Stromal cell of bone marrow (primary cell): ENCODE data around the gene HINT2.

ENCODE experiments used
- DNase-seq: peaks from one replicate; pipeline ENCODE4 v3.0.0-alpha.2; 2012; ENCODE audit warnings: low read depth

Gene HINT2

GRCh38 chr9:35840881-35841644, 26.2 kb upstream of the HINT2 start:
- no peak for DNase-seq

- no peak for DNase-seq
Observed at GRCh38 chr9:35839926-35840325, 25.1 kb upstream of the HINT2 start.

GRCh38 chr9:35836595-35836994, 21.8 kb upstream of the HINT2 start:
- no peak for DNase-seq

DNA sequence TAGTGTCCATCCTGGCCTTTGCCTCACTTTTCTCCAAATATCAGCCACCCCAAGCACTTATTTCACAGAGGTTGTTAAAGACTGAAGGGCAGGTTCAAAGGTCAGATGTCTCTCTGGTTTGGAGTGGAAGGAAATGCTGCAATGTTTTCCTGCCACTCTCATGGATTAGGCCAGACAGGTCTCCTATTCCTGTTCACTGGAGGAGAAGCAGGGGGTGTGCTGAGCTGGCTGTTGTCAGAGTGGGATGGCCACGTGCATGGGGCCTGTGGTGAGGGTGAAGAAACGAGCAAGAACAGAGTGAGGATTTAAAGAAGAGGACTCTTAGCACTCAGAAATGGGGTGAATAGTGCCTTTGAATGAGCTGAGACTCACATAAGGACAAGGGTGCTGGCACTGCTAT, 20.9 kb upstream of the HINT2 start:
- no peak for DNase-seq

DNA sequence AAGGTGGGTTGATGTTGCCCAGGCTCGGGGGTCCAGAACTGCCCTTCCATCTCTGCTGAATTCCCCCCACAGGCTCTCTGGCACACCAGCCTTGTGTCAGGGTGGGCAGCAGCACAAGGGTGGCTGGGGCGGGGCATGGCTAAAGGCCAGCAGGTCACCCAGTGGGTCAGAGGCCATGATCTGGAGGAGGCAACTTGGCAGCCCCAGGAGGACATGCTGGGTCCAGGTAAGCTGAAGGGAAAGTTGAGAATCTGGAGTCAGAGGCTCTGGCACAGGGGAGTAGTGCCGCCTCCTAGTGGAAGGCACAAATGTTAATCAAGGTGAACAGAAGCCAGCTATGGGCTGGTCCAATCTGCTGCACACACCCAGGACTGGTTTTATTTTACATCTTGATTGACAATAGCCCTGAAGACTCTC, 20.4 kb upstream of the HINT2 start:
- DNase-seq, result no peak

DNA sequence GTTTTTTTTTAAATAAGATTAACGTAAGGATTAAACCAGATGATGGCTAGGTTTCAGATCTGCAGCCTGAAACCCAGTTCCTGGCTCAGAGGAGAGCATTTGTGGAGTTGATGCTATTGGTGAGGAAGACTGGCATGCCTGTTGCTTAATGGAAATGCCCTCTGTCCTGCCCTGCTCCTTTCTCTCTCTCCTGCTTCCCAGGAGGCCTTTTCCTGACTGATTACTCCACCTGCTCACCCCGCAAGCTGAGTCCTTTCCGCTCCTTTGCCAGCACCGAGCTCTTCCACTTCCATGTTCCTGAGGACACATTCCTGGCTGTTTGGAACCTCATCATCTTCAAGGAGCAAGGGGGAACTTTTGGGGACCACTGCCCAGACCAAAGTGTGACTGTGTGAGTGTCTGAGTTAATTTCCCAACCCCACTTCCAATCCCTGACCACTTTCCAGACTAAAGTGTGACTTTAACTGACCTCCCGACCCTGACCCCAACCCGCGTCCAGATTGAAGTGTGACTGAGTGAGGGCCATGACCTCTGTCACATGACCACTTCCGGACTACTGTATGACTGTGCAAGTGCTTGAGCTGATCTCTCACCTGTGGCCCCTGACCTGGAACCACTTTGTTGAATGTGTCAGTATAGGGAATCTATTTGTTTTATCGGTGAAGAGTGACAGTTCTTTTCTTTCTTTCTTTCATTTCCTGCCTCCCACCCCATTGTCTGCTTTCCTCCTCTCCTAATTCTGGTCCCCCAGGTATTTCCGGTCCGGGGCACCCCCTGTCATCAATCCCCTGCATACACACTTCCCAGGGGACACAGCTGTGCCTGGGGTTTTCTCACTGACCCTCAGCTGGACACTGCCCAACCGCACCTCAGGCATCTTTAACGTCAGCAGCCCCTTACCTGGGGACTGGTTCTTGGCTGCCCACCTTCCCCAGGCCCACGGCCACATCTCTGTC, 19.7 kb upstream of the HINT2 start:
- no peak for DNase-seq

DNA sequence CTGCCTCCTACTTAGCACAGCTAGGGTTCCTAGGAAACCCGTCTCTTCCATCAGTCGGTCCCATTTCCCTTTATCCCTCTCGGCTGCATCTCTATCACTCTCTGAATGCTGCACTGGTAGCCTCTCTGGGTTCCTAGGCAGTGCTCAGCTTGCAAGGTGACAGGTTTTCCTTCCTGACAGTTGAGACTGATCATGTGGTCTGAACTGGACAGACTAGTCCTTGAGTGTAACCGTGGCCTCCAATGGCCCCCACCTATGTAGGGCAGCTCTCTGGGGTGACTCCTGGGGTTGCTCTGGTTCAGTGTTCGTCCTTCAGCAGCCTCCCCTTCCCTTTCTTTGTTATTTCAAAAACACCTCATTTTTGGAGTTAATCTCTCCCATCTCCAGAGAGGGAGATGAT, 18.0 kb upstream of the HINT2 start:
- DNase-seq, result no peak

DNA sequence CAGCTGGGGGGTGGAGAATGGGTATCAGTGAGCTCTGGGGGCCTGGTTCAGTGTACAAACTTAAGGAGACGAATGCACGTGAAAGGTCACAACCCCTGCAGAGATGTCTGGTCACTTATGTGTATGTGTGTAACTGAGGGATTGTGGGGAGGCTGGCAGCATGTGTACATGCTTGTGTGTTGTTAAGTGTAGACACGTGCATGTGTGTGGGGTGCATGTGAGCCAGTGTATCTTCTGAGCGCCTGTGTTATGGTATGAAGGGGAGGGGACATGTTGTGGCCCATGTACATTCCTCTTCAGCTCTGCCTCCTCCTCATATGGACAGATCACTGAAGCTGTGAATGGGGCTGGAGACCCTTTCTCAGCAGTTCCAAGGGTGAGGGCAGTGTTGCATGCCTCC, 16.2 kb upstream of the HINT2 start:
- no peak for DNase-seq

- no peak for DNase-seq
Observed at GRCh38 chr9:35829764-35830096, 14.9 kb upstream of the HINT2 start.

DNA sequence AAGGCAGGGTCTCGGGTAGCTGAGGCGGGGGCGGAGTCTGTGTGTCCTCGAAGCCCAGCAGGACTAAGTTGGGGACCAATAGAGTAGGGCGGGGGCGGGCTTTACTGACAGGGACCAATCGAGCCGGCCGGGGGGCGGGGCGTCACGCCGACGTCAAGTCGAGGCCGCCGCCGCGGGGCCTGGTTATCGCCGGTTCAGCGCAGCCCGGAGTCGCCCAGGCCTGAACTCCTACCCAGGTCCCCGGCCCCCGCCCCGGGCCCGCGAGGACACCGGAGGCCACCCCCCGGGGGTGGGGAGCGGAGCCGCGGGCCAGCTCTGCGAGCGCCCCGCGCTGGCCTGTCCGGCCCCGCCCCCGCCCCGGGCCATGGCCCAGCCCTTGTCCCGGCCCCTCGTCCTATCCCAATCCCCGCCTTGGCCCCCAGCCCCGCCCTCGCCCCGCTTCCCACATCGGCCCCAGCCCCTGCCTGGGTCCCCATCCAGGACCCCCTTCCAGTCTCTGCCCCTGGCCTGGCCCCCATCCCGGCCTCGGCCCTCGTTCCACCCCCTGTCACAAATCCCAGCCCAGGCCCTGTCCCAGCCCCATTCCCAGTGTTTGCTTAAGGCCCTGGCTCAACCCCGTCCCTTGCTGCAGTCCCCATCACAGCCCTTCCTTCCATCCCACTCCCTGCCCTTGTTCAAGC, 14.4 kb upstream of the HINT2 start, which contains the start of gene TMEM8B:
Gene TMEM8B (plus strand): TSS at position 145 of the 680 bp plus-strand sequence. CDS start 220 bp downstream, at position 365.
- DNase-seq, result peak; percentile 89

DNA sequence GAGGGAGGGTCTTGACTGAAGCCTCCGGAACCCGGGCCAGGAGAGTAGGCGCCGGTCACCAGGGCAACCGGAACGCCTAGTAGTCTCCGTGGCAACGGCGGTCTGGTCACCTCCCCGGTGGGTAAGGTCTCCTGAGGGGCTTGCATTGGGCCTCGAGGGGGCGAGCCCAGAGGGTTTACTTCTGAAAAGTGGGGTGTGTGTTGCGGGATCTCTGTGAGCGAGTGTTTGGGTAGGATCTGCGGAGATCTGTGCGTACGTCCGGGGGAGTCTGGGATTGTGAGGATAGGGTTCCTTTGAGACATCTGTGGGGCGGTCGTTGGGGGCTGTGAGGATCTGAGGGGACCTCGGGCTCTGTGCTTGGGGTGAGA, 13.9 kb upstream of the HINT2 start, which contains the start of gene FAM221B:
Gene FAM221B (minus strand): TSS at position 17 of the 368 bp plus-strand sequence. CDS start 2,571 bp downstream, outside the sequence.
- DNase-seq, result no peak

DNA sequence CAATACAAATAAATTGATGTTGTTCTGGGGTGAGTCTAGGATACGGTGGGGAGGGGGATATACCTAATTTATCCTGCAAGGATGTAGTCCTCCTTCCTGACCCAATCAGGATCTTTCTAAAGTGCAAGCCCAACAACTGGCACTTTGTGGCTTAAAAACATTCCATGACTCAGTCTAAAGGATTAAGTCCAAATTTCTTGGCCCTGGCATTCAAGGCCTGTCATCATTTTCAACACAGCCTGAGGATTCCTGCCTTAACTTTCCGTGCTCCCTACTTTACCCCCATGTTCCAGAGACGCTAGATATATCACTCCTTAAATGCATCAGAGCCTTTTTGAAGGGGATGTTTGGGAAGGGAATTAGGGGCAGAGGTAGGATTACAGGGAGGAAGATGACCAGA, 12.6 kb upstream of the HINT2 start:
- peak; percentile 74 for DNase-seq

DNA sequence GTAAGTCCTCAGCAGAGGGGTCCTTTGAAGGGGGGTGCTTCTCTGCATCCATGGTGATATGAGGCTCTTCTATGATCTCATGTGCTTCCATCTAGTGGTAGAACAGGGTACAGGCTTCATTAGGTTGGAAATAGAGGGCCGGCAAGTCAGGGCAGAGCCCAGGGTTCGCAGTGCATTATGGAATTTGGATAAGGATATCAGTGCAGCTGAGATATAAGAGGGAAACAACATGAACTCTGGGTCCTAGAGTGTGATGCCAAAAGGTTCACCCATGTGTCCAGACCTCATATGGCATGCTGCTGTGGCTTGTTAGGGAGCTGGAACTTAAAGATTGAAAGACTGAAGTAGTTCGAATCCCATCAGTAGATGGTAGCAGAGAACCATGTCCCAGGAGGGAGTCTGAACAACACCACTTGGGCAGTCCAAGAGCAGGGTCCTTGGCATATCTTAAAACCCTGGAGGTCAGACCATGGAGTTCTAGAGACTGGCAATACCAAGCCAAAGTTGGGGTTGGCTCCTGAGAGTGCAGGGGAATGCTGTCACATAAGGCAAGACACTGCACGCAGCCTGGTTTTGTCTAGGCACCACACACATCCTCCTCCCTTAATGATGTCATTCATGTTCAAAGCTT, 11.3 kb upstream of the HINT2 start:
- peak; percentile 47 for DNase-seq

DNA sequence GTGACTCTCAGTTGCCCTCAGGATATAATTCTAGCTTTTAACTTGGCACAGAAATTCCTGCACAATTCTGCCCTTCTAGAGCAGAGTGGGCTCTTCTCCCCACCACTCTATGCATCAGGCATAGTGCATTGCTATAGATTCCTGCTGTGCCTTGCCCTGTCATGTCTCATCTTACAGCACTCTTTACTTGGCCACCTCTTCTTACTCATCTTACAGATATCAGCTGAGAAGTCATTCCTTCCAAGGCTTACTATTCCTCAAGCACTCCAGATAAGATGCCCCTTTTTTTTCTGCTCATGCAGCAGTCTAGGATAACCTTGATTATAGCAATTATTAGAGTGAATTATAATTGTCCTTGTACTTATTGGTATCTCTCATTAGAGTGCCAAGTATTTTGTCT, 8.1 kb upstream of the HINT2 start:
- DNase-seq, result no peak

- DNase-seq, result peak; percentile 82
Observed at GRCh38 chr9:35820076-35820475, 5.2 kb upstream of the HINT2 start.

GRCh38 chr9:35818341-35818740, 3.5 kb upstream of the HINT2 start:
- no peak for DNase-seq

DNA sequence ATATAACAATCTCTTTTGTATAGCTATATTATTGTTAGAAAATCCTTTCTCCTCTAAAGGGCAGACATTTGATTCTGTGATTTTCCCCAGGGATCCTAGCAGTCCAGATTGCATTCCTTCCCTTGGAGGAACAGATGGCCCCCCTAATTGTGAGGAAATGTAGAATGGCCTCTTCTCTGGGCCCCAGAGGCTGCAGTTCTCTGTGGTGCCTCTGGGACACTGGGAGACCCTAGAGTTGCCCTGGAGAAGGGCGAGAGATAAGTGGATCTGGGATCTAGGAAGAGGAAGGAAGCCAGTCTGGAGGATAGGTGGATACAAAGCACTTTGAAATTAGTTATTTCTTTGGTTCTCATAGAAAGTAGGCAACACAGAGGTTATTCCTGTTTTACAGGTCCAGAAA, 1.9 kb upstream of the HINT2 start:
- DNase-seq, result no peak

GRCh38 chr9:35814106-35814840, 569 bp downstream of the HINT2 start:
- peak; percentile 68 for DNase-seq

DNA sequence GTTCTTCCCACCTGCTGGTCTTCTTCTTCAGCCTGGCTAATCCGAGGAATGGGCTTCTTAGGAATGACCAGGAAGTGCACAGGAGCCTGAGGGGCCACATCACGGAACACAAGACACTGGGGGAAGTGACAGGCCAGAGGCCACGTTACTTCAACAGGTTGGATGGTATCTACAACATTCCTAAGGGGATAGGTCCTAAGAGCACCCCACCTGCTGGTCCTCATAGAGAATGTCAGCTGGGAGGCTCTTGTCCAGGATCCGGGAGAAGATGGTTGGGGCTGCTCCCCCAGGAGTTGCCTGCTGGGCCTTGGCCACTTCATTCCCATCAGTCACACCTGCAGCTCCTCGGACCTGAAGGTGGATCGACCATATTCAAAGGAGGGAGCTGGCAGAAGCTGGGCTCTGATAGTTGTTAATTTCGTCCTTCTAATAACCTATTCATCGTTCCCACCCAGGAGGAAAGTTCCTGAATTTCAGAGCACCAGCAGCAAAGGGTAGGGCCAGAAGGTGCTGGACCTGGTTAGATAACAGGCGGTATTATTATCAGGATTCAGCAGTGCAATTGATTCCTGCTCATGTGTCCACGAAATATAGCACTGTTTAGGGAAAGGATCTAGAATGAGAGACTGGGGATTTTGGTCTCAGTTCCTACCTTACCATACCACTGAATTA, 1.3 kb downstream of the HINT2 start:
- DNase-seq, result no peak

GRCh38 chr9:35812025-35812602, 2.7 kb downstream of the HINT2 start, which contains the start of gene SPAG8:
Gene SPAG8, minus strand, starts transcription at chr9:35812262. Its CDS starts 115 bp downstream, at chr9:35812147.
- DNase-seq, result peak; percentile 95
